ENCODE measurements around the gene MICAL3. TPM values are rescaled to one million over a fixed set of nuclear protein-coding genes. Genes with fewer than 3 reads are reported as not detected.
A peak's percentile ranks its signal among the peaks of the same experiment; 100 is the strongest.

The MICAL3 gene
- total RNA-seq, 4 donors from 2014 or later: 45.2 to 56.3 (median 46.3) TPM

- H3K36me3 ChIP-seq: no peaks in the 10 kb centered on the region
- H3K27me3 ChIP-seq: no peaks in the 10 kb centered on the region
- no peak overlapping the region for H3K27ac ChIP-seq
- peaks cover 0 to 30% (median 16%) of the 10 kb centered on the region in 4 donors for H3K4me1 ChIP-seq
- no peak overlapping the region for H3K4me3 ChIP-seq
- H3K9me3 ChIP-seq: no peaks in the 10 kb centered on the region
- TF ChIP-seq EP300 (IDR thresholded peaks at IDR 0.05): no peak
- peak in 1 of 5 experiments; percentile 10 for TF ChIP-seq CTCF (IDR thresholded peaks at IDR 0.05)
- DNase-seq (ENCODE audit: low spot score in 2 of 2): no peak
- 80 to 81% methylated on average over 14 of the region's 14 CpGs for WGBS, 2 donors
Measured at GRCh38 chr22:18070556-18071306, 46.4 kb upstream of the MICAL3 start.

- Histone ChIP-seq H3K4me1 (peaks cover 0 to 24% (median 14%) of the 10 kb centered on the region in 4 donors), H3K9me3 (no peaks in the 10 kb centered on the region), H3K27me3 (no peaks in the 10 kb centered on the region), H3K4me3 (no peak overlapping the region), H3K36me3 (no peaks in the 10 kb centered on the region), H3K27ac (no peak overlapping the region)
- 96 to 97% methylated on average over 4 of the region's 4 CpGs for WGBS, 2 donors
- no peak for DNase-seq (ENCODE audit: low spot score in 2 of 2)
- TF ChIP-seq EP300 (IDR thresholded peaks at IDR 0.05) (no peak), POLR2A (IDR thresholded peaks at IDR 0.05) (no peak), CTCF (IDR thresholded peaks at IDR 0.05) (no peak)
Measured at GRCh38 chr22:18070041-18070440, 45.7 kb upstream of the MICAL3 start.

DNA sequence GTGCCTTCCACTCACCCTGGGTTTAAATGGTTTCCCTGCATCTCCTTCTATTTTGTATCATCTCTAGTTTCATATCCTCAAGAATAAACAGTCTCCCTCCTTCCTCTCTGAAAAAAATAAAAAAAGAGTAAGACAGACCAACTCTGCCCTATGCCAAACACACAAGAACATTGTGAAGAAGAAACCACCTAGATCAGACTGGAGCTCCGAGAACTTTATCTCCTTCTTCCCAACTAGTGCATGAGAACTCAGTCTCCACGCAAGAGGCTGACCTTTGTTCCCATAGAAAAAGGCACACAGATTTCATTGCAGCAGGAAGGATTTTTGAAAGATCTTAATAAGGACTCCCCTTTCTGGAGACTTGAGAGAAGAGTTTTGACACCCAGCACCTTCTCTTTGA lies 44.7 kb upstream of the MICAL3 start:
- DNase-seq (ENCODE audit: low spot score in 2 of 2): no peak
- peaks cover 0 to 24% (median 14%) of the 10 kb centered on the region in 4 donors for H3K4me1 ChIP-seq
- no peak for TF ChIP-seq CTCF (IDR thresholded peaks at IDR 0.05)
- TF ChIP-seq POLR2A (IDR thresholded peaks at IDR 0.05): no peak
- TF ChIP-seq EP300 (IDR thresholded peaks at IDR 0.05): no peak
- no peaks in the 10 kb centered on the region for H3K36me3 ChIP-seq
- H3K4me3 ChIP-seq: no peak overlapping the region
- no peaks in the 10 kb centered on the region for H3K27me3 ChIP-seq
- H3K27ac ChIP-seq: peak overlapping the region; percentile 30 to 76 (median 53)
- WGBS, 2 donors: 74 to 77% methylated on average over 2 of the region's 2 CpGs
- no peaks in the 10 kb centered on the region for H3K9me3 ChIP-seq

GRCh38 chr22:18068381-18068988 lies 44.1 kb upstream of the MICAL3 start:
- TF ChIP-seq POLR2A (IDR thresholded peaks at IDR 0.05) (no peak), EP300 (IDR thresholded peaks at IDR 0.05) (peak in 1 of 2 donors; percentile 10)
- peak overlapping the region; percentile 30 to 76 (median 53) for H3K27ac ChIP-seq
- peaks cover 0 to 24% (median 14%) of the 10 kb centered on the region in 4 donors for H3K4me1 ChIP-seq
- no peak for DNase-seq (ENCODE audit: low spot score in 2 of 2)
- no peaks in the 10 kb centered on the region for H3K27me3 ChIP-seq
- H3K4me3 ChIP-seq: no peak overlapping the region
- H3K36me3 ChIP-seq: no peaks in the 10 kb centered on the region
- no peaks in the 10 kb centered on the region for H3K9me3 ChIP-seq
- 34 to 61% methylated on average over 3 of the region's 3 CpGs for WGBS, 2 donors

- 38% methylated on average over 14 of the region's 14 CpGs for WGBS, 2 donors
- TF ChIP-seq EP300 (IDR thresholded peaks at IDR 0.05) (no peak), POLR2A (IDR thresholded peaks at IDR 0.05) (no peak), CTCF (IDR thresholded peaks at IDR 0.05) (no peak)
- Histone ChIP-seq H3K4me1 (peaks cover 0 to 24% (median 14%) of the 10 kb centered on the region in 4 donors), H3K36me3 (no peaks in the 10 kb centered on the region), H3K27me3 (no peaks in the 10 kb centered on the region), H3K9me3 (no peaks in the 10 kb centered on the region), H3K27ac (peak overlapping the region; percentile 30 to 76 (median 53)), H3K4me3 (no peak overlapping the region)
- no peak for DNase-seq (ENCODE audit: low spot score in 2 of 2)
Measured at GRCh38 chr22:18067548-18068341, 43.4 kb upstream of the MICAL3 start.

Measured in tibial nerve (tissue), 4 donors.